ENCODE results near the gene DENND1A. TPM values are rescaled to one million over a fixed set of nuclear protein-coding genes. Genes with fewer than 3 reads are reported as not detected.
A peak's percentile ranks its signal among the peaks of the same experiment; 100 is the strongest.

DENND1A gene
- total and polyA plus RNA-seq, 8 donors, result 4.4 to 109 (median 21.4) TPM

GRCh38 chr9:123923377-123923776, 6.5 kb downstream of the DENND1A start:
- Histone ChIP-seq H3K4me3 (no peak overlapping the region), H3K4me1 (peaks cover 21 to 50% (median 30%) of the 10 kb centered on the region in 4 donors), H3K27me3 (no peaks in the 10 kb centered on the region), H3K36me3 (no peaks in the 10 kb centered on the region), H3K27ac (peak overlapping the region in 1 of 5 donors; percentile 28), H3K9me3 (no peaks in the 10 kb centered on the region)
- WGBS, 5 donors, result 61 to 67% (median 64%) methylated on average over 4 of the region's 4 CpGs
- TF ChIP-seq EP300 (IDR thresholded peaks at IDR 0.05) (no peak), POLR2AphosphoS5 (IDR thresholded peaks at IDR 0.05) (no peak), CTCF (IDR thresholded peaks at IDR 0.05) (no peak), POLR2A (IDR thresholded peaks at IDR 0.05) (no peak)
- intact Hi-C loops (cut with DNase I; ENCODE audit: low total_unique reads), result no loop called here
- no peak for DNase-seq

- DNase-seq, result no peak
- Histone ChIP-seq H3K27me3 (no peaks in the 10 kb centered on the region), H3K36me3 (no peaks in the 10 kb centered on the region), H3K4me1 (peaks cover 19 to 45% (median 25%) of the 10 kb centered on the region in 4 donors), H3K4me3 (no peak overlapping the region), H3K27ac (peak overlapping the region in 2 of 5 donors; percentile 11 to 28), H3K9me3 (no peaks in the 10 kb centered on the region)
- TF ChIP-seq CTCF (IDR thresholded peaks at IDR 0.05) (no peak), POLR2AphosphoS5 (IDR thresholded peaks at IDR 0.05) (no peak), EP300 (IDR thresholded peaks at IDR 0.05) (no peak), POLR2A (IDR thresholded peaks at IDR 0.05) (no peak)
- 20 to 46% (median 36%) methylated on average over 4 of the region's 4 CpGs for WGBS, 5 donors
- intact Hi-C loops (cut with DNase I; ENCODE audit: low total_unique reads), result no loop called here
Measured at GRCh38 chr9:123922911-123923310, 7.0 kb downstream of the DENND1A start.

- H3K4me1 ChIP-seq, result peaks cover 14 to 40% (median 20%) of the 10 kb centered on the region in 4 donors
- 49 to 62% (median 53%) methylated on average over 3 of the region's 3 CpGs for WGBS, 5 donors
- no peaks in the 10 kb centered on the region for H3K9me3 ChIP-seq
- intact Hi-C loops (cut with DNase I; ENCODE audit: low total_unique reads), result no loop called here
- peak overlapping the region in 1 of 5 donors; percentile 28 for H3K27ac ChIP-seq
- no peaks in the 10 kb centered on the region for H3K36me3 ChIP-seq
- H3K27me3 ChIP-seq, result no peaks in the 10 kb centered on the region
- H3K4me3 ChIP-seq, result no peak overlapping the region
- TF ChIP-seq POLR2AphosphoS5 (IDR thresholded peaks at IDR 0.05) (peak in 1 of 3 donors; percentile 4), POLR2A (IDR thresholded peaks at IDR 0.05) (no peak), EP300 (IDR thresholded peaks at IDR 0.05) (no peak), CTCF (IDR thresholded peaks at IDR 0.05) (no peak)
- no peak for DNase-seq
Measured at GRCh38 chr9:123922431-123922830, 7.5 kb downstream of the DENND1A start.

- Histone ChIP-seq H3K4me1 (no peaks in the 10 kb centered on the region), H3K9me3 (no peaks in the 10 kb centered on the region), H3K4me3 (no peak overlapping the region), H3K36me3 (peaks cover 0 to 4% (median 0%) of the 10 kb centered on the region in 4 donors), H3K27me3 (no peaks in the 10 kb centered on the region), H3K27ac (no peak overlapping the region)
- DNase-seq, result no peak
- intact Hi-C loops (cut with DNase I; ENCODE audit: low total_unique reads), result no loop called here
- TF ChIP-seq EP300 (IDR thresholded peaks at IDR 0.05), result no peak
- no peak for TF ChIP-seq POLR2AphosphoS5 (IDR thresholded peaks at IDR 0.05)
- no peak for TF ChIP-seq POLR2A (IDR thresholded peaks at IDR 0.05)
- no peak for TF ChIP-seq CTCF (IDR thresholded peaks at IDR 0.05)
- WGBS, 5 donors, result 84 to 100% (median 91%) methylated on average over 3 of the region's 3 CpGs
Measured at GRCh38 chr9:123914517-123915196, 15.3 kb downstream of the DENND1A start.
